HAP-1 (cell line): ENCODE measurements around the gene RHBDL1.
A peak's percentile ranks its signal among the peaks of the same experiment; 100 is the strongest.
"Not testable (repeated sequence)": the region's sequence is repeated elsewhere in the genome, so short reads cannot be mapped to it uniquely, and the experiment has no call there.

Source experiments
- DNase-seq, 2 experiments: peaks; one replicate each; pipeline ENCODE4 v3.0.0-alpha.2; 2016 to 2020; ENCODE audit warnings: low spot score in 2 of 2
- H3K27me3 ChIP-seq: fragments of 250-450 bp; sonication (Bioruptor Pico); 2 replicates; pipeline ENCODE4 v1.5.1; 2020; ENCODE audit warnings: low read depth, mild to moderate bottlenecking, moderate library complexity
- H3K36me3 ChIP-seq: fragments of 250-450 bp; sonication (Bioruptor Pico); replicated peaks from 2 replicates; pipeline ENCODE4 v1.5.1; 2020; ENCODE audit warnings: mild to moderate bottlenecking
- H3K4me1 ChIP-seq: fragments of 250-450 bp; sonication (Bioruptor Pico); 2 replicates; pipeline ENCODE4 v1.5.1; 2020; ENCODE audit warnings: mild to moderate bottlenecking
- H3K4me3 ChIP-seq: fragments of 250-450 bp; sonication (Bioruptor Pico); 2 replicates; pipeline ENCODE4 v1.5.1; 2020; ENCODE audit warnings: mild to moderate bottlenecking, moderate library complexity
- H3K9me3 ChIP-seq: fragments of 250-450 bp; sonication (Bioruptor Pico); 2 replicates; pipeline ENCODE4 v1.5.1; 2020; ENCODE audit warnings: mild to moderate bottlenecking, moderate library complexity
- in situ Hi-C: fragments of 300-500 bp; cut with MboI; formaldehyde crosslinking; loops from 3 replicates; pipeline ENCODE4 v1.14.3; 2020; ENCODE audit warnings: low sequenced_read_pairs, inconsistent platforms, mixed read lengths

The RHBDL1 gene

DNA sequence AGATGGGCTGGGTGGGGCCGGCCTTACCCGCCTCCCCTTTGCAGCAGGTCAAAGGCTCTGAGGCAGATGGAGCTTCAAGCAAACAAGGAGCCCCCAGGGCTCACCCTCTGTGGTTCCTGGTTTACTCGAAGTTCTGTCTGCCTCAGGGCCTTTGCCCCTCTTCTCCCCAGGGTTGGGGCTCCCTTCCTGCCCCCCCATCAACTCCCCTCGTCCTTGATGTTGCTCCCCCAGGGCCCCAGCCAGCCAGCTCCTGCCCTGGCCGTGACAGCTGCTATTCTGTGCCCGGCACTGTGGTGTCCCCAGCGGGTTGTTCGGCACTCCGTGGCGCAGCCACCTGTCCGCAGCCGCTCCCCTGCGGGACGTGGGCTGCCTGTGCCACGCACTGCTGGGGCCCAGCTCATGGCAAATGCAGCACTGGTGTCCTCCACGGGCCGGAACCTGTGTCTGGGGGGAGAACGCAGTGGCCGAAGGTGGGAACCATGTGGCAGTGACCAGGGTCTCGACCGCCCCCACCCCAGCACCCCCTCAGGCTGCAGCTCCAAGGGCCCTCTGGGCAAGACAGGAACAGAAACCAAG, 35.1 kb downstream of the RHBDL1 start:
- Histone ChIP-seq H3K36me3 (no peaks in the 10 kb centered on the region), H3K27me3 (peaks cover 18% of the 10 kb centered on the region), H3K4me1 (peaks cover 4% of the 10 kb centered on the region; the same call in 1 of the 2 replicates), H3K4me3 (no peak overlapping the region), H3K9me3 (no peaks in the 10 kb centered on the region)
- in situ Hi-C loops, result no loop called here
- DNase-seq, result no peak

DNA sequence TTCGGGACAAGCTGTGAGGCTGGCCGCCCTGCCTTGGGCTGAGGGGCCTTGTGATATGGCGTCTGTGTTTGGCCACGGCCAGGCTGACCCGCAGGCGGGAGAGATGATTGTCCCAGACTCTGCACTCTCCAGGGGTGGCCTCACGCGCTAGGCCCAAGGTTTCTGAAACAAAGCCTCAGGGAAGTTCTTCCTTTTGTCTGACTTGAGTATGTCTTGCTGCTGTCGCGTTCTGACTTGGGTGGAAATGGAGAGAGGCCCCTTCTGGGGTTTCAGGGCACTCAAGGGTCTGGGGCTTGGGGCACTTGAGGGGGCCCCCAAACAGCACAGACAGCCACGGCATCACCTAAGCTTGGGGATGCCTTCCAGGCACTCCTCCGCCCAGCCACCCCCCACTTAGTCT, 35.6 kb downstream of the RHBDL1 start:
- in situ Hi-C loops, result no loop called here
- Histone ChIP-seq H3K4me1 (peaks cover 7% of the 10 kb centered on the region; the same call in 1 of the 2 replicates), H3K4me3 (no peak overlapping the region), H3K36me3 (no peaks in the 10 kb centered on the region), H3K27me3 (peaks cover 17% of the 10 kb centered on the region), H3K9me3 (no peaks in the 10 kb centered on the region)
- no peak for DNase-seq

DNA sequence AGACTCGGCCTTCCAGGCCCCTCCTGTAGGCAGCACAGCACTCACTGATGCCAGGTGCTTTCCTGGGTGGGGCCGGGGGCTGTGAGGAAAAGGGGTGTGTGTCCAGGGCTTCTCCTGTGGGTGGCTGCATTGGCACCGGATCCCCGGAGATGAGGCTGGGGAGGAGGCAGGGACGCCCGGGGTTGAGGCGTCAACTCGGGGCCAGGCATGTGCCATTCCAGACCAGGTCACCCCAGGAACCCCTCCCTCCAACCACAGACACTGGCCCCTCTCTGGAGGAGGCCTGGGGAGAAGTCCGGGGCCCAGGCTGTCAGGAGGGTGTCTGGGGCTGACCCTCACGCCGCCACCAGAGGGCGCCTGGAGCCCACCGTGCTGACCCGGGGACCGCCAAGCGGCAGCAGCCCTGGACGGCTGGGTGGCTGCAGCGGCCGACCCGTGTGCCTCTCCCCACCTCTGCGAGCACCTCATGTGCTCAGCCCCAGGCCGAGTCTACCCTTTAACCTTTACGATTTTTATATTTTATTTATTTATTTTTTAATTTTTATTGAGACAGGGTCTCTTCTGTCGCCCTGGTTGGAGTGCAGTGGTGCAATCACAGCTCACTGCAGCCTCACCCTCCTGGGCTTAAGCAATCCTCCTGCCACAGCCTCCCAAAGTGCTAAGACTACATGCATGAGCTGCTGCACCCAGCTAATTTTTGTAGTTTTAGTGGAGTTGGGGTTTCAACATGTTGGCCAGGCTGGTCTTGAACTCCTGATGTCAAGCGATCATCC, 36.3 kb downstream of the RHBDL1 start:
- peaks cover 12% of the 10 kb centered on the region; the same call in 1 of the 2 replicates for H3K4me1 ChIP-seq
- peaks cover 1% of the 10 kb centered on the region; the same call in 1 of the 2 replicates for H3K36me3 ChIP-seq
- H3K27me3 ChIP-seq, result peaks cover 11% of the 10 kb centered on the region
- no peaks in the 10 kb centered on the region for H3K9me3 ChIP-seq
- peak; percentile 71 to 91 for DNase-seq
- no peak overlapping the region for H3K4me3 ChIP-seq
- in situ Hi-C loops, result no loop called here

DNA sequence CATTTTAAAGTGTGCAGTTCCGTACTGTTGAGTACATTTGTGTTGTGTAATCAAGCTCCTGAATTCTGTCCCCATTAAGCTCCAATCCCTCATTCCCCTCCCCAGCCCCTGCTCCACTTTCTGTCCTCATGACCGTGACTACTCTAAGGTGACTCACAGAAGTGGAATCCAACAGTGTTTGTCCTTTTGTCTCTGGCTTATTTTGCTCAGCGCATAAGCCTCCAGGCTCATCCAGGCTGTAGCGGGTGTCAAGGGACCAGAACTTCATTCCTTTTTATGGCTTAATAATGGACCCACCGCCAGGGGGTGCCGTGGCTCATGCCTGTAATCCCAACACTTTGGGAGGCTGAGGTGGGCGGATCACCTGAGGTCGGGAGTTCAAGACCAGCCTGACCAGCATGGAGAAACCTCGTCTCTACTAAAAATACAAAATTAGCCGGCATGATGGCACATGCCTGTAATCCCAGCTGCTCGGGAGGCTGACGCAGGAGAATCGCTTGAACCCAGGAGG, 37.3 kb downstream of the RHBDL1 start:
- not testable (repeated sequence) for H3K27me3 ChIP-seq

DNA sequence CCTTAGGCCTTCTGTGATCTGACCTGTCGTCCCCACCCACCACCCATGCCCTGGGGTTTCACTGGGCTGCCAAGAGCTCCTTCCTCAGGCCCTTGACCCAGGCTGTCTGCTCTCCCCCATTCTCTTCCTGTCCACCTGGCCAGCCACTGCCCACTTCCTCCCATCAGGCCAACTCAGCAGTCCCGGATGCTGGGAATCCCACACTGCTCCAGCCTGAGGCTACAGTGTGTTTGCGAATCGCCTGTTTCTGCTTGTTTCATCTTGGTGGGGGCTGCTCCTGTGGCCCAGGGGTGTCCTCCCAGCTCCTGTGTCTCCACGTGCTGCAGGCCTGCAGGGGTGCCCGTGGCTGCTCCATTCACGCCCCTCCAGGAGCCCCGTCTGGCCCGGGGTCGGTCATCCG, 38.6 kb downstream of the RHBDL1 start:
- H3K4me3 ChIP-seq, result no peak overlapping the region
- in situ Hi-C loops, result no loop called here

More for the DNA sequence above, 37.3 kb downstream of the RHBDL1 start:
- H3K36me3 ChIP-seq, in situ Hi-C loops, H3K9me3 ChIP-seq, H3K4me3 ChIP-seq: not testable (repeated sequence)
- peak; percentile 82 to 88 for DNase-seq
- peaks cover 12% of the 10 kb centered on the region; the same call in 1 of the 2 replicates for H3K4me1 ChIP-seq

DNA sequence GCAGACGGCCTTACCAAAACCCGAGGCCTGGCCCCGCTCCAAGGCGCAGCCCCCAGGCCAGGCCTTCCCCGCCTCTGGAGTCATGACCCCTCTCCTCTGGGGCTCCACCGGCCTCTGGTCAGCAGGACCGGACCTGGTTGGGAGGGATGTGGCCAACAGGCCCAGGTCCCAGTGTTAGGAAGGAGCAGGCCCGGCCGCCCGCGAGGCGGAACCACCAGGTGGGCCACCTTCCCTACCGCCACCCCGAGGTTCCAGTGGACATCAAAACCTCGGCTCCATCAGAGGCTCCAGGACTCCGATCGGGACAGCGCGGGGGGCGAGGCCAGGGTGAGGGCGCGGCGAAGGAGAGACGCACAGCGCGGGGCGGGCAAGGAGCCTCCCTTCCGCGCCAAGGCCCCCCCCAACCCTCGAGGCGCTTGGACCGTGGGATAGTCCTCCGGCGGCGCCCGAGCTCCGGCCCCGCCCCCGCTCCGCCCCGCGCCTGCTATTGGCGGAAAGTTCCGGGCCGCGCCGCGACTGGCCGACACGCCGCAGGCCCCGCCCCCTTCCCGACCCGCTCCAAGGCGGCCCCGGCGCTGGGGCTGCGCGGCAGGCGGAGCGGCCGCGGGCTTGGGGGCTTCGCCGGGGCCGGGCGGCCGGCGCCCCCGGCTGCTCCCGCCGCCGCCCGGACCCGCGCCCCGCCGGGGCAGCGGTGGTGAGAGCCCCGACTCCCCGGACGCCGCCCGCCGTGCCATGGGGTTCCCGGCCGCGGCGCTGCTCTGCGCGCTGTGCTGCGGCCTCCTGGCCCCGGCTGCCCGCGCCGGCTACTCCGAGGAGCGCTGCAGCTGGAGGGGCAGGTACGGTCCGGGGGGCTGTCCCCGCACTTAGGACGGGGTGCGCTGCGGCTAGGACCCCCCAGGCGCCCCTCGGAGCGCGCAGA, 39.3 kb downstream of the RHBDL1 start, which contains the start of gene METRN:
TSS of gene METRN (plus strand) at position 561 of the 919 bp plus-strand sequence. CDS start at position 733, 172 bp downstream.
- H3K4me3 ChIP-seq, result peak within 1 kb of the TSS; percentile 46
- H3K27me3 ChIP-seq, result no peaks in the 10 kb centered on the region
- in situ Hi-C loops, result no loop called here

More for the DNA sequence above, 38.6 kb downstream of the RHBDL1 start:
- Histone ChIP-seq H3K9me3 (no peaks in the 10 kb centered on the region), H3K27me3 (no peaks in the 10 kb centered on the region), H3K36me3 (peaks cover 3% of the 10 kb centered on the region; the same call in 1 of the 2 replicates), H3K4me1 (peaks cover 12% of the 10 kb centered on the region; the same call in 1 of the 2 replicates)
- DNase-seq, result no peak

DNA sequence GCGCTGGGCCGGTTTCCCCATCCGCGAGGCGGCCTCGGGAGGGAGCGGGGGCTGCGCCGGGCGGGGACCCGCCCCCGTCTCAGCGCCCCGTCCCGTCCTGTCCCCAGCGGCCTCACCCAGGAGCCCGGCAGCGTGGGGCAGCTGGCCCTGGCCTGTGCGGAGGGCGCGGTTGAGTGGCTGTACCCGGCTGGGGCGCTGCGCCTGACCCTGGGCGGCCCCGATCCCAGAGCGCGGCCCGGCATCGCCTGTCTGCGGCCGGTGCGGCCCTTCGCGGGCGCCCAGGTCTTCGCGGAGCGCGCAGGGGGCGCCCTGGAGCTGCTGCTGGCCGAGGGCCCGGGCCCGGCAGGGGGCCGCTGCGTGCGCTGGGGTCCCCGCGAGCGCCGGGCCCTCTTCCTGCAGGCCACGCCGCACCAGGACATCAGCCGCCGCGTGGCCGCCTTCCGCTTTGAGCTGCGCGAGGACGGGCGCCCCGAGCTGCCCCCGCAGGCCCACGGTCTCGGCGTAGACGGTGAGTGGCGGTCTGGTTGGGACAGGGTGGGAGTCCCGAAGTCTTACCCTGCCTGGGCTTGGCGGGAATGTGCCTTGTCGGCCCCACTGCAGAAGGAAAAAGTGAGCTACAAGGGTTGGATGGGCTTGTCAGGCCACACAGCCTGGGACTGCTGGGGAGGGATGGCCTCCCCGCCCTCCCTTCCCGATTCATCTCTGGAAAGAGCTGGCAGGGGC, 40.2 kb downstream of the RHBDL1 start:
- Histone ChIP-seq H3K4me3 (peak overlapping the region; percentile 46), H3K4me1 (peaks cover 20% of the 10 kb centered on the region), H3K36me3 (peaks cover 3% of the 10 kb centered on the region; the same call in 1 of the 2 replicates), H3K27me3 (no peaks in the 10 kb centered on the region), H3K9me3 (no peaks in the 10 kb centered on the region)
- in situ Hi-C loops, result no loop called here
- DNase-seq, result peak; percentile 32 to 65

More for the DNA sequence above, 39.3 kb downstream of the RHBDL1 start, which contains the start of gene METRN:
- peak; percentile 85 to 97 for DNase-seq
- Histone ChIP-seq H3K4me1 (peaks cover 13% of the 10 kb centered on the region), H3K9me3 (no peaks in the 10 kb centered on the region), H3K36me3 (peaks cover 3% of the 10 kb centered on the region; the same call in 1 of the 2 replicates)

DNA sequence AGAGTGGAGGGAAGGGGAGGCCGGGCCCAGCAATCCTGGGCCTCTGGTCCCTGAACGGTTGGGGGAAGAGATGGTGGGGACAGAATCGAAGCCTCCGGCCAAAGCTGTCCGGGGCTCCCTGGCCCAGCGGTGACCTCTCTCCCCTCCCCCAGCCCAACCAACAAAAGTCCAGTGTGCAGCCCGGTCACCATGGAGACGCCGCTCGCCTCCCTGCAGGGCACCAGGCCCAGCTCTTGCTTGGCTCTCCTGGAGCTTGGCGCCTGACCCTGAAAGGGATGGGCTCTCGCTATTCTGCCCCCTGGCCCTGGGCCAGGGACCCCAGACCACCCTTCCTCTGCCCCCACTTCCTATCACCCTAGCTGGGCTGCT, 40.7 kb downstream of the RHBDL1 start:
- peak; percentile 34 to 78 for DNase-seq
- no peaks in the 10 kb centered on the region for H3K9me3 ChIP-seq
- H3K36me3 ChIP-seq, result peaks cover 3% of the 10 kb centered on the region; the same call in 1 of the 2 replicates
- in situ Hi-C loops, result no loop called here
- H3K4me1 ChIP-seq, result peaks cover 20% of the 10 kb centered on the region
- peak overlapping the region; percentile 46 for H3K4me3 ChIP-seq
- H3K27me3 ChIP-seq, result no peaks in the 10 kb centered on the region

DNA sequence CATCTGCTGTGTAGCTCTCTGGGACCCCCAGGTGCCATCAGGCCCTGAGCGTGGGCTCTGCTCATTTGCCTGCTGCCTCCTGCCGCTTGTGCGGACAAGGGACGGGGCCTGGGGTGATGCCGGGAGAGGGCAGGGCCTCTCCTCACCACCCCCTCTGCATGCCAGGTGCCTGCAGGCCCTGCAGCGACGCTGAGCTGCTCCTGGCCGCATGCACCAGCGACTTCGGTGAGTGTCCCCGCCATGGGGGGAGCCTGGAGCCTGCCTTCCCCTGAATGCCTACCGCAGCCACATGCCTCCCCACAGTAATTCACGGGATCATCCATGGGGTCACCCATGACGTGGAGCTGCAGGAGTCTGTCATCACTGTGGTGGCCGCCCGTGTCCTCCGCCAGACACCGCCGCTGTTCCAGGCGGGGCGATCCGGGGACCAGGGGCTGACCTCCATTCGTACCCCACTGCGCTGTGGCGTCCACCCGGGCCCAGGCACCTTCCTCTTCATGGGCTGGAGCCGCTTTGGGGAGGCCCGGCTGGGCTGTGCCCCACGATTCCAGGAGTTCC, 41.4 kb downstream of the RHBDL1 start:
- Histone ChIP-seq H3K4me1 (peaks cover 25% of the 10 kb centered on the region), H3K9me3 (no peaks in the 10 kb centered on the region), H3K27me3 (no peaks in the 10 kb centered on the region), H3K4me3 (peak overlapping the region; percentile 46; the same call in 1 of the 2 replicates), H3K36me3 (peaks cover 7% of the 10 kb centered on the region; the same call in 1 of the 2 replicates)
- in situ Hi-C loops, result no loop called here
- no peak for DNase-seq

DNA sequence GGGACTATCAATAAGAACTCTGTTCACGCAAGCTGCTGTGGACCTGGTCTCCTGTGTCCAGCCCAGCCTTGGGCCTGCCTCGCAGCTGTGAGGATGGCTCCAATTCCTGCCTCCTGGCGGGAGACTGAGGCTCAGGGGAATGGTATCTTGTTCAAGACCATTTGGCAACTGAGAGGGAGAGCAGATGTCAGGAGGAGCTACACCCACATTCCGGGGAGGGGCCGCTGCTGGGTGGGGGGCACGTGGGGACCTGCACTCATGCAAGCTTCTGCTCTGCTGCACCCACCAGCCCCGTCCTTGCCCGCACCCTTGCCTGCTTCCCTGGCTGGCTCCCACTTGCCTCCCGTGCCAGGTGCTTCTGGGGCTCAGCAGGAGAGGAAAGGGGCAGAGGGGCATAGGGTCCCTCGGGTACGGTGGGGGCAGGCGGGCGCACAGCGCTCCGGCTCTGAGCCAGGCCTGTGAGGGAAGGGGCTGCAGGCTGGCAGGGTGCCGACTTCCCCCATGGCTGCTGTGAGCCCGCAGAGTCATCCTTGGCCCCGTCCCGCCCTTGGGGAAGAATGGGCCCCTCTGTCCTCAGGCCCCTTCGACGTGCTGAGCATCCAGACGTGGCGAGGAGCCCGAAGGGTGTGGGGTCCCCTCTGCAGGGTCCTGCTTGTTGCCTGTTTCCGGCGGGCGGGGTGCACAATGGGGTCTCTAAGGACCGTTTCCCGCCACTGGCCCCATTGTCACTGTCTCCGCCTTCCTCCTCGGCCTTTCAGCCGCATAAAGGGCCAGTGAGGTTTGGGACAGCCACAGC, 42.2 kb downstream of the RHBDL1 start:
- Histone ChIP-seq H3K27me3 (no peaks in the 10 kb centered on the region), H3K4me1 (peaks cover 24% of the 10 kb centered on the region), H3K9me3 (no peaks in the 10 kb centered on the region), H3K4me3 (no peak overlapping the region), H3K36me3 (peaks cover 11% of the 10 kb centered on the region)
- no peak for DNase-seq
- in situ Hi-C loops, result no loop called here

DNA sequence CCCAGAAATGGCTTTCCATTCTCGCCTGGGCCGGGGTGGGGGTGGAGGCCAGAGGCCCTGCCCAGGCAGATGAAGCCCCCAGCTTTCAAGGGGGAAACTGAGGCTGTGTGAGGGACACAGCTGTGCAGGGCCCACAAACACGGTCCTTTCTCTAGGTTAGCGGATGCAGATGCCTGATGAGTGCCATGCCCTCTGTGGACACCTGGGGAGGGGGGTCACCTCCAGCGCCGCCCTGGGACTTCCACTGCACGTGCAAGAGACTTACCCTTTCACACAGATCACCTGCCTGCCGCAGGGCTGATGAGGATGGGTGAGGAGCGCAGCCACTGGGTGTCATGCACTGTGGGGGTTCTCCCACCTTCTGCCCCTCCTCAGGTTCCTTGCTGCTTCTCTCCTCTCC, 42.9 kb downstream of the RHBDL1 start:
- Histone ChIP-seq H3K36me3 (peaks cover 18% of the 10 kb centered on the region), H3K4me1 (peaks cover 23% of the 10 kb centered on the region), H3K4me3 (no peak overlapping the region), H3K9me3 (no peaks in the 10 kb centered on the region), H3K27me3 (no peaks in the 10 kb centered on the region)
- no peak for DNase-seq
- in situ Hi-C loops, result no loop called here

DNA sequence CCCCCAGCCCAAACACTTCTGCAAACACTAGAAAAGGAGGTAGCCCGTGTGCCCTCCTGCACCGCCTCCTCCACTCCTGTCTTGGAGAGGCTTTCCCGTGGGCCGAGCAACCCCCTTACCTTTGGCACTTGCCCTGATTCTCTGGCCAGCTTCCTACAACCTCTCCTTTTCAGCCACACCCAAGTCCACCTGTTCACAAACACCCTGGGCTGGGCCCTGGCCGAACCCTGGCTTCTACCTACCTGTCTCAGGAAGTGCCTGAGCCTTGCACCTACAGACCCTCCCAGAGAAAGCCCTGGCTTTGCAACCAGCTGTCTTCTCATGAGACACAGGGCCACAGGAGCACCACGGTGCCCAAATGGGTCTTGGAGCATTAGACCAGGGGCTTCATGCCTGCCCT, 43.5 kb downstream of the RHBDL1 start:
- DNase-seq, result no peak
- Histone ChIP-seq H3K4me3 (no peak overlapping the region), H3K9me3 (no peaks in the 10 kb centered on the region), H3K36me3 (peaks cover 20% of the 10 kb centered on the region), H3K4me1 (peaks cover 23% of the 10 kb centered on the region), H3K27me3 (no peaks in the 10 kb centered on the region)
- in situ Hi-C loops, result no loop called here
